DOHH2 (cell line): Measurements from ENCODE around the gene GRK1.

ENCODE experiments used
- H3F3A ChIP-seq: fragments of 200-600 bp; sonication (generic), shearing (Covaris generic); 2 replicates; pipeline ENCODE4 v1.6.0; 2016; ENCODE audit warnings: antibody characterized with exemption, mild to moderate bottlenecking; ENCODE audit not compliant: control insufficient read depth, insufficient read depth
- H3K27ac ChIP-seq: fragments of 200-600 bp; sonication (generic); 2 replicates; pipeline ENCODE4 v1.5.1; 2014; ENCODE audit warnings: low read depth, mild to moderate bottlenecking, low read length, moderate library complexity
- H3K27me3 ChIP-seq: fragments of 200-600 bp; sonication (generic); 2 replicates; pipeline ENCODE4 v1.6.1; 2014; ENCODE audit warnings: mild to moderate bottlenecking, low read length, mixed read lengths; ENCODE audit not compliant: control insufficient read depth
- H3K36me3 ChIP-seq: fragments of 200-600 bp; sonication (generic); 2 replicates; pipeline ENCODE4 v1.6.1; 2014; ENCODE audit warnings: mild to moderate bottlenecking, low read length, moderate library complexity, mixed read lengths; ENCODE audit not compliant: control insufficient read depth
- H3K4me1 ChIP-seq: fragments of 200-600 bp; sonication (generic); 2 replicates; pipeline ENCODE4 v1.6.1; 2014; ENCODE audit warnings: mild to moderate bottlenecking, low read length, mixed read lengths; ENCODE audit not compliant: control insufficient read depth
- H3K4me2 ChIP-seq: fragments of 200-600 bp; sonication (generic); 2 replicates; pipeline ENCODE4 v1.6.0; 2014; ENCODE audit warnings: mild to moderate bottlenecking, low read length, moderate library complexity
- H3K4me3 ChIP-seq: fragments of 200-600 bp; sonication (generic); 2 replicates; pipeline ENCODE4 v1.5.1; 2014; ENCODE audit warnings: mild to moderate bottlenecking, low read length, mixed read lengths
- H3K79me2 ChIP-seq: fragments of 200-600 bp; sonication (generic); 2 replicates; pipeline ENCODE4 v1.6.1; 2014; ENCODE audit warnings: mild to moderate bottlenecking, low read length, mixed read lengths; ENCODE audit not compliant: control insufficient read depth
- H3K9me2 ChIP-seq: fragments of 200-600 bp; sonication (generic); replicated peaks from 2 replicates; pipeline ENCODE4 v1.6.1; 2014; ENCODE audit warnings: mild to moderate bottlenecking, low read length, mixed read lengths; ENCODE audit not compliant: control insufficient read depth
- H3K9me3 ChIP-seq: fragments of 200-600 bp; sonication (generic); 2 replicates; pipeline ENCODE4 v1.6.1; 2014; ENCODE audit warnings: antibody characterized with exemption, low read length, mixed read lengths; ENCODE audit not compliant: control insufficient read depth, insufficient read depth
- H4K20me1 ChIP-seq: fragments of 200-600 bp; sonication (generic); 2 replicates; pipeline ENCODE4 v1.6.0; 2014; ENCODE audit warnings: low read depth, mild to moderate bottlenecking, antibody characterized with exemption, low read length, moderate library complexity; ENCODE audit not compliant: control insufficient read depth, insufficient read depth
- EZH2phosphoT487 ChIP-seq: fragments of 200-600 bp; sonication (generic); IDR thresholded peaks from 2 replicates; pipeline ENCODE4 v1.6.1; 2017; ENCODE audit warnings: borderline replicate concordance, mild to moderate bottlenecking, antibody characterized with exemption, low read length, moderate library complexity, mixed read lengths
- TF ChIP-seq, protein P1 (sequence below): fragments of 200-600 bp; sonication (generic); IDR thresholded peaks from one replicate; pipeline ENCODE4 v1.5.1; 2014; ENCODE audit warnings: antibody characterized with exemption, mild to moderate bottlenecking, low read depth, low read length; ENCODE audit not compliant: poor library complexity, severe bottlenecking

GRK1 gene

DNA sequence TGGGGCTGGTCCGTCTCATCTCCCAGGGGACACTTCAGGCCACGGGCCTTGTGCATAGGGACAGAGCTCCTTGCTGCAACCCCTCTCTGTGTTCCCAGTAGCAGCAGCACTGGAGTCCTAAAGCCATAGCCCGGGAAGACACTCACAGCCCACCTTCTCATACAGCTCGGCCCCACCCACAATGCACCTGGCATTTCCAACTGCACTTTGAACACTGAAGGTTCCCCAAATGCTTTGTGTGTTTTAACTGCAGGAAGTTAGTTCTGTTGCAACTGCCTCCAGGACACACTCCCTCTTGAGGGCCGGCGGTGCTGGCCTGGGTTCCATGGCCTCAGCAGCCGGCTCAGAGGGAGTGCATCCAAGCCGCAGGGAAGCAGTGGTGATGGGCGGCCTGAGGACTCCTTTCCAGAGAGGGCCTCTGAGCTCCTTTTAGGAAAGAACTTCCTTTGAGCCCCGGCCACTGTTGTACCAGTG lies 69.3 kb downstream of the GRK1 start:
- Histone ChIP-seq H3K27ac (no peak overlapping the region), H3F3A (0 out of 2 replicates have a peak, but pooled peaks cover 10% of the 10 kb centered on the region), H3K4me2 (no peak overlapping the region), H3K79me2 (no peaks in the 10 kb centered on the region), H3K9me2 (no peaks in the 10 kb centered on the region), H4K20me1 (no peaks in the 10 kb centered on the region), H3K4me1 (no peaks in the 10 kb centered on the region), H3K36me3 (no peaks in the 10 kb centered on the region), H3K4me3 (no peak overlapping the region), H3K27me3 (no peaks in the 10 kb centered on the region), H3K9me3 (peaks cover 39% of the 10 kb centered on the region; the same call in 1 of the 2 replicates)
- TF ChIP-seq, protein P1, sequence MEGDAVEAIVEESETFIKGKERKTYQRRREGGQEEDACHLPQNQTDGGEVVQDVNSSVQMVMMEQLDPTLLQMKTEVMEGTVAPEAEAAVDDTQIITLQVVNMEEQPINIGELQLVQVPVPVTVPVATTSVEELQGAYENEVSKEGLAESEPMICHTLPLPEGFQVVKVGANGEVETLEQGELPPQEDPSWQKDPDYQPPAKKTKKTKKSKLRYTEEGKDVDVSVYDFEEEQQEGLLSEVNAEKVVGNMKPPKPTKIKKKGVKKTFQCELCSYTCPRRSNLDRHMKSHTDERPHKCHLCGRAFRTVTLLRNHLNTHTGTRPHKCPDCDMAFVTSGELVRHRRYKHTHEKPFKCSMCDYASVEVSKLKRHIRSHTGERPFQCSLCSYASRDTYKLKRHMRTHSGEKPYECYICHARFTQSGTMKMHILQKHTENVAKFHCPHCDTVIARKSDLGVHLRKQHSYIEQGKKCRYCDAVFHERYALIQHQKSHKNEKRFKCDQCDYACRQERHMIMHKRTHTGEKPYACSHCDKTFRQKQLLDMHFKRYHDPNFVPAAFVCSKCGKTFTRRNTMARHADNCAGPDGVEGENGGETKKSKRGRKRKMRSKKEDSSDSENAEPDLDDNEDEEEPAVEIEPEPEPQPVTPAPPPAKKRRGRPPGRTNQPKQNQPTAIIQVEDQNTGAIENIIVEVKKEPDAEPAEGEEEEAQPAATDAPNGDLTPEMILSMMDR, result no peak
- TF ChIP-seq EZH2phosphoT487, result no peak

DNA sequence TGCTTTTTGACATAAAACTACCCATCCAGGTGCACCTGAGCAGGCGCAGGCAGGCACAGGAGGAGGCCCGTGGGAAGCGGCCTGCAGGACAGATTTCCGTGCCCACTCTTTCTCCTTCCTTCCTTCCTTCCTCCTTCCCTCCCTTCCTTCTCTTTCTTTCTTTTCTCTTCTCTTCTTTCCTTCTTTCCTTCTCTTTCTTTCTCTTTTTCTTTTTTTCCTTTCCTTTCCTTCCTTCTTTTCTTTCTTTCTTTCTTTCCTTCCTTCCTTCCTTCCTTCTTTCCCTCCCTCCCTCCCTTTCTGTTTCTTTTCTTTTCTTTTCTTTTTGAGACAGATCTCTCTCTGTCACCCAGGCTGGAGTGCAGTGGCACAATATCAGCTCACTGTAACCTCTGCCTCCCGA lies 70.8 kb downstream of the GRK1 start:
- Histone ChIP-seq H3K4me2 (no peak overlapping the region), H3K36me3 (no peaks in the 10 kb centered on the region), H3F3A (0 out of 2 replicates have a peak, but pooled peaks cover 10% of the 10 kb centered on the region), H3K27me3 (no peaks in the 10 kb centered on the region), H3K79me2 (no peaks in the 10 kb centered on the region), H3K4me3 (no peak overlapping the region), H4K20me1 (no peaks in the 10 kb centered on the region), H3K4me1 (no peaks in the 10 kb centered on the region), H3K27ac (no peak overlapping the region), H3K9me3 (peaks cover 28% of the 10 kb centered on the region; the same call in 1 of the 2 replicates), H3K9me2 (no peaks in the 10 kb centered on the region)
- TF ChIP-seq, protein P1, result no peak
- TF ChIP-seq EZH2phosphoT487, result no peak

DNA sequence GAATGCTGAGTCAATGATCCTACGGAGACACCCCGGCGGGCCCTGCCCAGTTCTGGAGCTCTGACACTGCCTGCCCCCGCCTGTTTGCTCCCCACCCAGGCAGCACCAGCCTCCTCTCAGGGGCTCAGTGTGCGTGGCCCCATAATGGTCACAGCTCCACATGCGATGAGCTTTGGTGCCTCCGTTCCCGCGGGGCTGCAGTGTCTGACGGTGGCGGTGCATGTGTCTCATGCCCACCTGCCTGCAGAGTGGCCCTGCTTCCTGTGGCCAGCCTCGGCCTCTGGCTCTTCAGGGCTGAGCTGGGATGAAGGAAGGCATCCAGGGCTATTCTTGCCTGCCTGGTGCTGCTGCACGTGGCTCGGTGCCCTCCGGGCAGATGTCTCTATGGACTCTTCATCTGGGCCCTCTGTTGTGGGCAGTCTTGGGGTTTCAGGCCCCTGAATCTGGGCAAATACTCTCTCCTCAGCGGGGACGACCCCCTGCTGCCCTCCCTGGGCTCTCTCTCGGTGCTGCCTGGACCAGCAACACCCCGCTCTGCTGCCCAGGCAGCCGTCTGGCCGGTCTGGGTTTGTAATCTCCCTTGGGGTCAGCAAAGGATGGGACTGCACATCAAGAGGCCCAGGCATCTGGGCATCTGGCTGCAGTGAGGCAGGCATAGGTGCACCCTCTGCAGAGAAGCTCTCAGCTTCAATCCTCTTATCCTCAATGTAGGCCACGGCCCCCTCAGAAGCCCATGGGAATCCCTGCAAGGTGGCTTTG lies 72.7 kb downstream of the GRK1 start:
- no peaks in the 10 kb centered on the region for H4K20me1 ChIP-seq
- no peak overlapping the region for H3K4me3 ChIP-seq
- no peaks in the 10 kb centered on the region for H3K79me2 ChIP-seq
- peaks cover 9% of the 10 kb centered on the region; the same call in 1 of the 2 replicates for H3K9me3 ChIP-seq
- no peaks in the 10 kb centered on the region for H3F3A ChIP-seq
- H3K4me2 ChIP-seq, result no peak overlapping the region
- no peaks in the 10 kb centered on the region for H3K4me1 ChIP-seq
- TF ChIP-seq EZH2phosphoT487, result no peak
- TF ChIP-seq, protein P1, result no peak
- no peaks in the 10 kb centered on the region for H3K27me3 ChIP-seq
- no peak overlapping the region for H3K27ac ChIP-seq
- H3K36me3 ChIP-seq, result no peaks in the 10 kb centered on the region
- no peaks in the 10 kb centered on the region for H3K9me2 ChIP-seq
